PC-9 (cell line): Measurements from ENCODE around the gene PCDHB5. TPM values are rescaled to one million over a fixed set of nuclear protein-coding genes. Genes with fewer than 3 reads are reported as not detected.
"Not testable (repeated sequence)": the region's sequence is repeated elsewhere in the genome, so short reads cannot be mapped to it uniquely, and the experiment has no call there.

Experiments used
- Bru-seq: library from RNA; stranded (reverse); fragments of 400-500 nt; gene quantifications from one replicate; lab custom pipeline; 2021; lab: Mats Ljungman, UMichigan
- BruChase-seq, 2 experiments: library from RNA; stranded (reverse); fragments of 400-500 nt; gene quantifications; one replicate each; lab custom pipeline; 2021; lab: Mats Ljungman, UMichigan
- BruUV-seq: library from RNA; stranded (reverse); fragments of 400-500 nt; replicated peaks from 2 replicates; lab custom pipeline; 2021; lab: Mats Ljungman, UMichigan
- CTCF ChIA-PET: fragments of 300-600 bp; sonication (Branson Sonifier 250); formaldehyde crosslinking; loops from one replicate; lab custom pipeline; 2022; ENCODE audit warnings: antibody characterized with exemption; lab: Charles Lee
- POLR2A ChIA-PET: fragments of 300-600 bp; sonication (Branson Sonifier 250); formaldehyde crosslinking; loops from one replicate; lab custom pipeline; 2022; ENCODE audit warnings: antibody characterized with exemption; ENCODE audit not compliant: unreplicated experiment; lab: Charles Lee
- DNase-seq, 2 experiments: peaks; one replicate each; pipeline versions ENCODE4 v3.0.0 to v3.0.0-alpha.2; 2015 to 2022; ENCODE audit warnings: mixed read lengths in 1 of 2
- H2AFZ ChIP-seq: fragments of 200-600 bp; sonication (generic); 2 replicates; pipeline ENCODE4 v1.8.1; 2017; ENCODE audit warnings: antibody characterized with exemption
- H3F3A ChIP-seq: fragments of 200-600 bp; sonication (generic); 2 replicates; pipeline ENCODE4 v1.8.1; 2017; ENCODE audit warnings: antibody characterized with exemption, mild to moderate bottlenecking, low read depth; ENCODE audit not compliant: insufficient read depth
- H3K27ac ChIP-seq: fragments of 200-600 bp; sonication (generic); 2 replicates; pipeline ENCODE4 v1.6.1; 2016; ENCODE audit warnings: mixed run types
- H3K27me3 ChIP-seq: fragments of 200-600 bp; sonication (generic); 2 replicates; pipeline ENCODE4 v1.6.1; 2016; ENCODE audit warnings: low read depth, mixed run types; ENCODE audit not compliant: insufficient read depth
- H3K36me3 ChIP-seq: fragments of 200-600 bp; sonication (generic); 2 replicates; pipeline ENCODE4 v1.6.1; 2016; ENCODE audit warnings: low read depth, mixed run types
- H3K4me1 ChIP-seq: fragments of 200-600 bp; sonication (generic); replicated peaks from 2 replicates; pipeline ENCODE4 v1.6.1; 2016; ENCODE audit warnings: mixed run types; ENCODE audit not compliant: insufficient read depth
- H3K4me2 ChIP-seq: fragments of 200-600 bp; sonication (generic); 2 replicates; pipeline ENCODE4 v1.6.1; 2017; ENCODE audit warnings: mixed run types
- H3K4me3 ChIP-seq: fragments of 200-600 bp; sonication (generic); 2 replicates; pipeline ENCODE4 v1.6.1; 2016; ENCODE audit warnings: mixed run types
- H3K79me2 ChIP-seq: fragments of 200-600 bp; sonication (generic); 2 replicates; pipeline ENCODE4 v1.6.1; 2017; ENCODE audit warnings: low read depth, mixed run types
- H3K9me2 ChIP-seq: fragments of 200-600 bp; sonication (generic); 2 replicates; pipeline ENCODE4 v1.8.1; 2017; ENCODE audit warnings: mild to moderate bottlenecking; ENCODE audit not compliant: insufficient read depth
- H3K9me3 ChIP-seq: fragments of 200-600 bp; sonication (generic); 2 replicates; pipeline ENCODE4 v1.8.1; 2016; ENCODE audit warnings: low read depth; ENCODE audit not compliant: insufficient read depth
- H4K20me1 ChIP-seq: fragments of 200-600 bp; sonication (generic); 2 replicates; pipeline ENCODE4 v1.8.1; 2017; ENCODE audit not compliant: insufficient read depth
- CTCF ChIP-seq: fragments of 200-600 bp; sonication (generic); conservative IDR thresholded peaks from 2 replicates; pipeline ENCODE4 v1.6.1; 2017; ENCODE audit warnings: mixed run types, antibody characterized with exemption, mild to moderate bottlenecking, moderate library complexity
- EZH2 ChIP-seq: fragments of 200-600 bp; sonication (generic); IDR thresholded peaks from 2 replicates; pipeline ENCODE4 v1.8.0; 2017; ENCODE audit warnings: antibody characterized with exemption, low read depth
- intact Hi-C: fragments of 100-400 bp; cut with micrococcal nuclease; formaldehyde crosslinking; loops from one replicate; pipeline ENCODE4 v1.10.0; 2022; ENCODE audit not compliant: unreplicated experiment
- long read RNA-seq: library from polyadenylated mRNA; stranded (forward); transcript quantifications from one replicate; pipeline ENCODE4 v2.0.0, GENCODE V29; 2022
- total RNA-seq: library from RNA; stranded (reverse); gene quantifications from 2 replicates; pipeline ENCODE4 v1.2.3, GENCODE V29; 2021

The PCDHB5 gene
- total RNA-seq (not detected in 2 replicates), Bru-seq, nascent RNA (percentile 19 among the genes with signal in this experiment), BruChase-seq, experiment 1, labeled RNA remaining after a 2-hour chase (percentile 24 among the genes with signal in this experiment), BruChase-seq, experiment 2, labeled RNA remaining after a 6-hour chase (not detected)
- long read RNA-seq, result 0 reads

- Histone ChIP-seq H3K27me3 (no peaks in the 10 kb centered on the region), H3K9me2 (no peaks in the 10 kb centered on the region), H3K4me1 (no peaks in the 10 kb centered on the region), H3K4me3 (no peak within 1 kb of the TSS), H3K4me2 (no peak within 1 kb of the TSS), H3K79me2 (no peaks in the 10 kb centered on the region), H3K9me3 (no peaks in the 10 kb centered on the region), H4K20me1 (no peaks in the 10 kb centered on the region), H2AFZ (no peak within 1 kb of the TSS), H3F3A (no peaks in the 10 kb centered on the region), H3K36me3 (no peaks in the 10 kb centered on the region), H3K27ac (no peak within 1 kb of the TSS)
- ChIA-PET CTCF (no interaction called here), POLR2A (no interaction called here)
- intact Hi-C loops, result no loop called here
- BruUV-seq, result no TSS peak
- TF ChIP-seq CTCF (peak; percentile 32; the same call in 1 of the 2 replicates), EZH2 (no peak)
- no peak for DNase-seq
Observed at GRCh38 chr5:141135030-141135717, at the start of gene PCDHB5. Gene PCDHB5, plus strand, starts transcription at chr5:141135206. Its CDS starts 229 bp downstream, at chr5:141135435.

- Histone ChIP-seq H3F3A (no peaks in the 10 kb centered on the region), H2AFZ (no peak within 1 kb of the TSS), H3K4me2 (0 out of 2 replicates have a peak within 1 kb of the TSS, but pooled peaks have one; percentile 9), H3K4me1 (no peaks in the 10 kb centered on the region), H3K4me3 (no peak within 1 kb of the TSS), H4K20me1 (no peaks in the 10 kb centered on the region), H3K27ac (no peak within 1 kb of the TSS), H3K9me2 (no peaks in the 10 kb centered on the region), H3K9me3 (no peaks in the 10 kb centered on the region; the same call in 1 of the 2 replicates), H3K79me2 (no peaks in the 10 kb centered on the region), H3K27me3 (no peaks in the 10 kb centered on the region), H3K36me3 (no peaks in the 10 kb centered on the region)
- BruUV-seq, result TSS peak; percentile 64
- intact Hi-C loops, result no loop called here
- TF ChIP-seq CTCF, result peak; percentile 53; the same call in 1 of the 2 replicates
- no peak for TF ChIP-seq EZH2
- DNase-seq, result peak in 1 of 2 experiments; percentile 47
- POLR2A ChIA-PET, result interaction anchor here (0.6 to 0.7 kb wide), 2 partner anchors 12 to 428 kb away, joined by 3 to 6 read pairs; no protein-coding TSS in a partner anchor
- CTCF ChIA-PET, result interaction anchor here (0.5 to 1.5 kb wide), 9 partner anchors 10 to 472 kb away, joined by 3 to 9 read pairs (median 3); partner anchors contain the start of genes PCDHB14 and PCDHGA10
Observed at GRCh38 chr5:141094481-141095262, 40.3 kb upstream of the PCDHB5 start, which contains the start of gene PCDHB2. Gene PCDHB2, plus strand, starts transcription at chr5:141094615. Its CDS starts 176 bp downstream, at chr5:141094791.

GRCh38 chr5:141095263-141095641 is 39.8 kb upstream of the PCDHB5 start:
- H3K27me3 ChIP-seq, result no peaks in the 10 kb centered on the region
- H2AFZ ChIP-seq, result no peak overlapping the region
- no peak overlapping the region for H3K4me2 ChIP-seq
- ChIA-PET POLR2A (no interaction called here), CTCF (interaction anchor here (0.6 to 1.5 kb wide), 7 partner anchors 11 to 471 kb away, joined by 3 to 9 read pairs (median 4); partner anchors contain the start of genes PCDHB14 and PCDHGA10)
- DNase-seq, result no peak
- H3K79me2 ChIP-seq, result no peaks in the 10 kb centered on the region
- no peak overlapping the region for H3K4me3 ChIP-seq
- no peaks in the 10 kb centered on the region for H3K36me3 ChIP-seq
- no peak overlapping the region for H3K27ac ChIP-seq
- no TSS peak for BruUV-seq
- no peaks in the 10 kb centered on the region for H3K4me1 ChIP-seq
- no peaks in the 10 kb centered on the region; the same call in 1 of the 2 replicates for H3K9me3 ChIP-seq
- no peaks in the 10 kb centered on the region for H3K9me2 ChIP-seq
- intact Hi-C loops, result no loop called here
- H4K20me1 ChIP-seq, result no peaks in the 10 kb centered on the region
- H3F3A ChIP-seq, result no peaks in the 10 kb centered on the region
- TF ChIP-seq CTCF (no peak), EZH2 (no peak)

- H3K79me2 ChIP-seq, H3K4me1 ChIP-seq, H4K20me1 ChIP-seq, H3K36me3 ChIP-seq, CTCF ChIA-PET, H3K27me3 ChIP-seq, H3K4me2 ChIP-seq, BruUV-seq, H3K4me3 ChIP-seq, intact Hi-C loops, POLR2A ChIA-PET, H3K9me2 ChIP-seq, H3K27ac ChIP-seq, H2AFZ ChIP-seq, H3K9me3 ChIP-seq, H3F3A ChIP-seq, DNase-seq: not testable (repeated sequence)
Observed at GRCh38 chr5:141096181-141096580, 38.8 kb upstream of the PCDHB5 start.
